ENCODE data around the gene ERC2.

ERC2 gene

DNA sequence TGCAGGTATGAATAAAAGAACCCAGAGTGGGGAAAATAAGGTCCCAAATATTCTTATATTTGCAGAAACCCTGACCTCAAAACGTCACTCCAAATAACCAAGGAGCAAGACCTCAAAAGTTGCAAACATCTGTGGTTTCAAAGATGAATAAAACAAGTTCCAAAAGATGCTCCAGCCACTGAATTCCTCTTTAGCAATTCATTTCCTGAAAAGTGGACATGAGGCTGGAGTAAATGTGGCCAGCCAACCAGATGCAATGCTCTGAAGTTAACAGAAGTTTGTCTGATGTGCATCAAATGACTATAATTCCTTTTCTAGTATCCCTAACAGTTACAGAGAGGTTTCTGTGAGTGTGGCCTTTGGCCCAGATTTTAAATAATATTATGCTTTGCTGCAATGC lies 910.0 kb downstream of the ERC2 start:
- no peak for DNase-seq (ENCODE audit: low read depth, low spot score)

DNA sequence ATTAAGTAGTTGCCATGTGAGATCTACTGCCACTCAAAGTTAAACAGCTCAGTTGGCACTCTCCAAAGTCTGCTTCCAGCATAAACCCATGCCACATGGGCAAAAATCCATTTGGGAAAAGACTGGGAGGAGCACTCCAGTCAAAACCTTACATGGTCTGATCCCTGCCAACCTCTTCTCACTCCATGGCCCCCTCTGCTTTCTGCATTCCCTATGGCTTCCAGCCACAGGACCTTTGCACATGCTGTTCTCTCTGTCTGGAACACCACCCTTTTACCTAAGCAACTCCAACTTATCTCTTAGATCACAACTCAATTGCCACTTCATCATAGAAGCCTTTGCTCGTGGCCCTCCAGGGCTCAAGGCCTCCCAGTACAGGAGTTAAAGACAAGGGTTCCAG lies 910.7 kb downstream of the ERC2 start:
- DNase-seq (ENCODE audit: low read depth, low spot score) = no peak

DNA sequence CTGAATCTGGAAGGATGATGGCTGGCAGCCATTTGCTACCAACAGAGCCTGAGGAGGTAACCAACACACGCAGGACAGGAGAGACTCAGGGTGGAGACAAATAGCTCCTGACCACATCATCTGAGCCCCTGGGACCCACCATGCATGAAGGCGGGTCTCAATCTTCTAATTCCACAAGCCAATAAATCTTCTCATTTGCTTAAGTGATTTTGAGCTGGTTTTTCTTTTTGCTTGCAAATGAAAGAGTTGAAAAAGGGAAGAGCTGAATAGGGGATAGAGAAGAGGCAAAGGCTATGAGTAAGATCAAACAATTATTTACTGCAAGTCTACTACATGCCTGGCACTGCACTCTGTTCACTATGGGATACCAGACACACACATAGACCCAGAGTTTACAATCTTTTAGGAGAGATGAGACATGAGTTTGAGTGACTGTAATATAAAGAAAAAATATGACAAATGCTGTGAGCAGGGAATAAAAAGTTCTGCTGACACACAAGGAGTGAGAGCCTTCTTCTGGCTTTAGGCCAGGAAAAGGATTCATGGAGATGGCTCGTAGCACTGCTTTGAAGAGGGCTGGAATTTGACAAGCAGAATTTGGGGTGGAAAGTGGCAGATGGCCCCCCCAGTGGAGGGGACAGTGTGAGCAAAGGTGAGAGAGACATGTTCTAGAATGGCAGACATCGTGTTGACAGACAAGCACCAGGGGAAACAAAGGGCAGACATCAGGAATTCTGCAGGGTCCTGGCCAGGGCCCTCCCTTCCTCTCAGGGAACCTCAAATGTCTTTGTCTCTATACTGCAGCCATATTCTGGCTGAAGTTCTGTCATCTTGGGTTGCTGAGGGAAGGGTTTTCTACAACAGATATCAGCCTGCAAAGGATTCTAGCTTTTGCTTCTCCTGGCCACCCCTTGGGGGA lies 911.4 kb downstream of the ERC2 start:
- no peak for DNase-seq (ENCODE audit: low read depth, low spot score)

DNA sequence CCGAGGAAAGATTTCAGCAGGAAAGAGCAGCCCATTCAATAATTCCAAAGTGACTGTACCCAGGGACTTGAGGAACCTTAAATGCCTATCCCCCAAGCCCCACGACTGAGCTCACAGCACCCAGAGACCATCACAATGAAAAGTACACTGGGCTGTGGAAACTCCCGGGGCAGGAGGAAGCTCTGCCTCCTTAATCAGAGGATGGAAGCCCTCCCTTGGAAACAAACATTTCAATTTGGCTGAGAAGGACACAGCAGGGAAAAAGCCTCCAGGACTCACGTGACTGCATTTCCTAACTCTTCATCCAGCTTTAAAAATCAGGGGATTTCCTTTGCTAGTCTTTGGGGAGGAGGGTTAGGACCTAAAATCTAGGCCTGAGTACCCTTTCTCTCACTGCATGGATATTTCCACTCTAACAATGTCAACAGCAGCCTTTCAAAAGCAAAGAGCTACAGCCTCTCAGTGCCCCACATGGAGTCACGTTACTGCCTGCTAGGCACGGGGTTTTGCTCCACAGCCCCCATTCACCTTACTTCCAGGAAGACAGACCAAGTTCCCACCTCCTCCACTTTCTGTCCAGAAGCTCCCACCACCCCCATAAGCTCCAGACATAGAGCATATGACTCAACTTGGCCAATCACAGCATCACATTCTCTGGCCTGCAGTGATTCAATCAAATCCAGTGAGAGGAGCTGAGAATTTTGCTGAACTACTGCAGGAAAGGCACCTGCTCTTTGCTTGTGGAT lies 912.2 kb downstream of the ERC2 start:
- DNase-seq (ENCODE audit: low read depth, low spot score) = no peak

DNA sequence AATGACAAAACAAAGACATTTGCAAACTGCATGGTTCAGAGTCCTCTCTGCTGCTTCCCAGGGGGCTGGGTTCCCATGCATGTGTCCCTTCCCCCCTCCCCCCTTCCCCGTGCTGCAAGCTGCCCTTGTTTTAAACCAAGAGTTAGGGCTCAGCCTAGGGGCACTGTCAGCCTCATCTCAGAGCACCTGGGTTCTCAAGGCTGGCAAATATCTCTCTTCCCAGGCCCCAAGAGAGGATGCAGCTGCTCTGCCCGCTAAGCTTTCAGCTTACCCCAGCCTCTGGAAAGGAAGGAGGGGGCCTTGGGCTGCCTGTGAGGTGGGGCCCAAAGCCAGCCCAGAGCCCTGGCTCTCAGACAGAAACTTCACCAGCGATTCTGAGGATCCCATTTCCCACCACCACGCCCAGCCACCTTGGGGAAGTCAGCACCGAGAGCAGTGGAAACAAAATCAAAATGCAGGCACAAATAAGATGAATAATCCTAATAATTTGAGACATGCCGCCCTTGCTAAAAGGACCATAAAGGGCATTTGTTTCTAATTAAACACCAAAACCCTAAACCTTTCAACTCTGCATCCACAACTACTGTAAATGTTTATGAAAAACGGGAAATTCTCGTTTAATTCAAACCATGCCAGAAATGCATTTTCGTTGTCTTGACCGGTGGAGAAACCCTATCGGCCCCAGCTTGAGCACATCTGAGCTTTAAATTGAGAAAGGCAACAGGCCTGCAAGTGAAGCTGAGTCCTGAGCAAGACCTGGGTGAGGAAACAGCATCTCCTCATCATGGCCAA lies 913.4 kb downstream of the ERC2 start:
- DNase-seq (ENCODE audit: low read depth, low spot score) = no peak

DNA sequence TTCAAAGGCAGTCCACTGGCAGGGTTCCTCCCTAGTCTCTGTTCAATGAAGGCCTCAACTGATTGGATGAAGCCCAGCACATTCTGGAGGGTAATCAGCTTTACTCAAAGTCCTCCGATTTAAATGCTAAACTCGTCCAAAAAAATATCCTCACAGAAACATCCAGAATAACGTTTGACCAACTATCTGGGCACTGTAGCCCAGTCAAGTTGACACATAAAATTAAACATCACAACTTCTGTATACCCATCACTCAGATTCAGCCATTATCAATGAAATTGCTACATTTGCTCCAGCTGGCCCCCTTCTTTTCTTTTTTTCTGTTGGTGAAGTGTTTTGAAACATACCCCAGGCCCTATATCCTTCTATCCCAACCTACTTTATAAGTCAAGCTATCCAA lies 916.6 kb downstream of the ERC2 start:
- no peak for DNase-seq (ENCODE audit: low read depth, low spot score)

DNA sequence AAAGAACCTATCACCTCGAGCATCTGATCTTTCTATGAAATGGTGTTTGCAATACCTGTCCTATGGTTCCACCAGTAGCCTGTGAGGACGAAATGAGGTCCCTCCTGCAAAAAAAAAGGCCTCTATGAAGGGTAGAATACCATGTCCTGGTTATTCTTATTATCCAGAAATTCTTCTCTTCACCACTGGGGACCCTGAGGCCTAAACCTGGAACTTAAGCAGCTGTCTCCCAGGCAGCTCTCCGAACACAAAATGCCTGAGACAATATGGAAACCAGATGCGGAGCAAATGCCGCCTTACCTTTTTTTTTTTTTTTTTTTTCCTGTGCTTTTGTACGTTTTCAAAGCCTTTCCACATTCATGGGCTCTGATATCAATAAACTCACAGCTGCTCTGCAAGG lies 919.1 kb downstream of the ERC2 start:
- DNase-seq (ENCODE audit: low read depth, low spot score) = no peak

DNA sequence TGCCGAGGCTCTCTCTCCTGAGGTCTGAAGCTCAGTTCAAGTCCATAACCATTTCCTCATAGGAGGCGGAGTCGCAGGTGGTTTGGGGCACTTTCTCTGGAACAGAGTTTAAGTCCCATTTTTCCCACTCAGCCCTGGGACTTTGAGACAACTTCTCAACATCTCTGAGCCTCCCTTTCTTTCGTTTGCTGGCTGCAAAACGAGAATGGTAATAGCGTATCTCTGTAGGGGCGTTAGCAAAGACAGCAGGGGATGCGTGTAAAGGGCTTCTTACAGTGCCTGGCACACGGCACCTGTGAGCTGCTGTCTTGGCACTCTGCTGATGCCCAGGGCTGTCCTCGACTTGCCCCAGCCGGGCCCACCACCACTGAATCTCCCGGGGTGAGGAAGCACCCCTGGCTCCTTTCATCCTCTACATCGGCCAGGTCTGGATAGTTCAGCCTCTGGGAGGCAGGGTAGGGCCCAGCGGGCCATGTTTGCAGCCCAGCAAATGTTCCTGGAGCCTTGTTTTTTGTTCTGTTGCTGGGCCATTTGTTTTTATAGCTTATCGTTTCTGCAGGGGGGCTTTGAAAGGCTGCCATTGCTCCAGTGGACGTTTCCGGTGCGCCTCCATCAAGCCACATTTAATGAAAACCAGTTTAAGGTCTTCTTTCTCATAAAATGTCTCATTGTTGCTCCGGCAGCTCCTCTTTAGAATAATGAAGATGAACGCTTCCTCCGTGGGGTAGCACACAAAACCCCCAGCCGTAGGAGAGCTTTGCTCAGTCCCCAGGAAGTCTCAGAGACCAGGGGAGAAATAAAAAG lies 921.2 kb downstream of the ERC2 start:
- DNase-seq (ENCODE audit: low read depth, low spot score) = no peak

DNA sequence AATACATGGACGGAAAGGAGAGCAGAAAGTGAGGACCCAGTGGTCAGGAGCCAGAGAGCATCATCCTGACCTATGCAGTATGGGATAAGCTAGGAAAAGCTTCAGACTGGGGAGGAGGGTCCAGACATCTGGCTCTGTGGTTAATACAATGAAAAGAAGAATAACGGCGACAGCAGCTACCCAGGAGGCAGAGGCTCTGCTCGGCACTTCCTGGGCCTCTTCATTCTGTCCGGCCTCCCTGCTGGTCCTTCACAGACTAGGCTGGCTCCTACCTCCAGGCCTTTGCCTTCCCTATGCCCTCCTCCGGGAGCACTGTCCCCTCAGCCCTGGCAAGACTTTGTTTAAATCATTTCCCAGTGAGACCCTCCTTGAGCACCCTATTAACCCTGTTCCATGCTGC lies 922.3 kb downstream of the ERC2 start:
- no peak for DNase-seq (ENCODE audit: low read depth, low spot score)

DNA sequence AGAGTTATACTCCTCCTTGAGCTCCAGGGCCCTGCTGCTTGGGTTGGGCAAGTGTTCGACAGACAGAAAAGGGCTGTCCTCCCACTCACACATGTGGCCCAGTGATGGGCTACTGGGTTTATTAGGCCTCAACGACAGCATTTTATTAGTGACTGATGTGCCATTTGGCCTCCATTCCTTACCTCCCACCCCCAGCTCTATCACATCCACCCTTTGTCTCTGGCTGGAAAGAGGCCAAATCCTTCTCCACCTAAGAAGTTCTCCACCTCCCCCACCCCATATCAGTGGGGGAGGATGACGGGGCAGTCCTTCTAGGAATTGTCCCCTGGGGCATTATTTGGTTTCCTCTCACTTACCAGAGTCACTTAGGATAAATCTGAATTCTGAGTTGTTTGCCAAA lies 924.0 kb downstream of the ERC2 start:
- DNase-seq (ENCODE audit: low read depth, low spot score) = no peak

DNA sequence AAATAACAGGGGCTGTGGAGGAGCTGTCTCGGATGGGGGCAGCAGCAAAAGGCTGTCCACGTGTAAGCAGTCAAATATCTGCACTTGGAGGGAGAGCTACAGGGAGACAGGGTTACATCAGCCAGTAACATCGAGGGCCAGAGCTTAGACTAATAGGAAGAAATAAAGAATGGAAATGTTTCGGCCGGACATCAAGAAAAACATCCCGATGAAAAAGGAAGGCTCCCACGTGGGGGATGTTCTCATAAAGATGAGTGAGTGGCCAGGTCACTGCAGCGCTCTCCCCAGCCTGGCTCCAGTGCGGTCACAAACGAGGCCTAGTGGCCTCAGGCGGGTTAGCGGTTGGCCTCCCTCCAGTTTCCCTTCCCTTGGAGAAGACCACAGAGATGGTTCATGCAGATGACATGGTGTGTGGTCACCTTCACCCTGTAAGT lies 925.1 kb downstream of the ERC2 start:
- no peak for DNase-seq (ENCODE audit: low read depth, low spot score)

DNA sequence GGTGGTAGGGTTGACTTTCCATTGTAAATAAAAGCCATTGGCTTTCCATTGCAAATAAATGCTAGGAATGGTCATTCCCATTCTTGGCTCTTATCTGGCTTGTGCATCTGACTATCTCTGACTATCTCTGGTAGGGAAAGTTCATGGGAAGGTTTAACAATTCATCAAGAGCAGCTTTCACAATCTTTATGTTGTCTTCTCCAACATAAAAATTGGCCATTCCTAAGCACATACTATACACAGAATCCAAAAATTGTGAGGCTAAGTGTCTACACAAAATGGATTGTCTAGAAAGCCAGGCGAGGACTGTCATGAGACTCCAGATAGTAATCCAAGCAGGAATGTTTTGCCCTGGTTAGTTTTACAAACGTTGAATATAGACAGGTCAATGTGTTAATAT lies 926.8 kb downstream of the ERC2 start:
- DNase-seq (ENCODE audit: low read depth, low spot score) = no peak

DNA sequence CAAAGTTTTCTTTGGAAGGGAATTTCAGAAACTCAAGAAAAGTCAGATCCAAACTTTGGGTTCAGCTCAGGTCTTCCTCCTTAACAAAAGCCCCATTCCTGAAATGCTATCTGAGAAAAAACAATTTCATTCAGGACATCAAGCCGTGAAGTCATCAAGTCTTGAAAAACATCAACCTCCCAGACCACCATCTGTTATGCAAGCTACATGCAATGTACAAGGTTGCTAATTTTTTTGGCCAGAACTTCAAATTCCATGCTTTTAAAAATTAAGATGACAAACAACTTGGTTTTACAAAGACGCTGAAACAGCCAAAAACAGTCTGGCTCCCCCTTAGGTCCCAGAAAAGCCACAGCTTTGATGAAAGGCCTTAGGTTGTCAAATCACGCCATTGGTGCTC lies 927.3 kb downstream of the ERC2 start:
- no peak for DNase-seq (ENCODE audit: low read depth, low spot score)

DNA sequence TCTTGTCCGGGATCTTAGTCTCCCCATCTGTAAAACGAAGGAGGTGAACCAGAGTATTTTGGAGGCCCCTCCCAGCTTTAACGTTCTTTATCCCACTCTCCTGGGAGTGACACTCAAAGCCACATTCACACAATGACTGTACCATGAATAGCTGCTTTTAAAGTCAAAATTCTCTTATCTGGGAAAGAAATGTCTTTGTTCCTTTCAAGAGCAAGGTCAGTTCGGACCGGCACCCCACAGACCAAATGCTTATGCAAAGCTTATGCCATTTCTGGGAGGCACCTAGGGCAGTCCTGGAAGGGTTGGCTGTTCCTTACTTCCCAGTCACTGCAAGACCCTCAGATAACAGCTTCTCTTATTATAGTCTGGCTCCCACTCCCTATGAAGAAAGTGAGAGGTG lies 927.7 kb downstream of the ERC2 start:
- no peak for DNase-seq (ENCODE audit: low read depth, low spot score)

DNA sequence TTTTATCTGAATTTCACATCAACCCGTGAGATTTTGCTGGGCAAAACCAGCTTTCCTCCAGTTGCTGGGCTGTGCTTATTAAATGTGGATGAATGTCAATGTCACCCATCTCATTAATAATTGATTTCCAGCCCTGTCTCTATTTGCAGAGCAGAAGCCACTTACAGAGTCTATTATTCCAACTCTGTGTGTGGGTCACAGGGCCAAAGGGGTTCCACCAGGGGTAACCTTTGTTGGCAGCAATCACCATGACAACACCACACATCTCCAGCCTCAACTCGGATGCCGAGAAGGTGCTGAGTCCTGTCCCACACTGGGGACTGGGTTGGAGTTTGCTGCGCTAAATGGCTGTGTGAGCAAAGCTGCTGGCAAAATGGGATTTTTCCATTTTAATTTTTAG lies 930.1 kb downstream of the ERC2 start:
- no peak for DNase-seq (ENCODE audit: low read depth, low spot score)

DNA sequence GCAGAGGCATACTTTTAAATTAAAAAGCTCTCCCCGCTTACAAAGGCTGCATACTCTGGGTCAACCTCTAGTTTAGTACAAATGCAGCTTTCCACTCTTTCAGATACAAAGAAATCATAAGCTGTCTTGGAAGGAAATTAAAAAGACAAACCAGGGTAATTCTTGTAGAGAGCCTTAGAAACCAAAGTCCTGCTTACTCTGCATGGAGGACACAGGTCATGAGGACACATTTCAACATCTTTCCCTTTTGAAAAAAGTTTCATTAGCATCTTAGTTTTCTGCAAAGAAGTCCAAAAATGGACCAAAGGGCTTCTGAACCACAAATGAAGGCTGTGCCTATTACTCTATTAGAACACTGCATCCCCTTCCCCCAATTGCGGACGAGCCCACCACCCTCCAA lies 930.7 kb downstream of the ERC2 start:
- no peak for DNase-seq (ENCODE audit: low read depth, low spot score)

DNA sequence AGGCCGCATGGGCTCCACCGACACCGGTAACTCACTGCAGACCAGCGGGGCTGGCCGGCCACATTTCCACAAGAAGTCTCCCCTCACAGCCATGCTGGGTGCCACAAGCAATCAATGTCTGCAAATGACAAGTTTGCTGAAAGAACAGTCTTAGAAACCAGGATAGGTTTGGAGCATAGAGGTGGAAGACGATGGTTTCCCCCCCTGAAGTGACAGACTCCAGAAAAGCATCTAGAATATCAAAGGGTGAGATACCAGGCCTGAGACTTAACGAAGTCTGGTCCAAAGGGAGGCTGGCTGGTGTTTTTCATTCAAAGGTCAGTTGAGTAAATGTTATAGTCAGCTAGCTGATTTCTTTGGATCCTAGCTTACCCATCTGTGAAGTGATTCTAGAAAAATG lies 931.1 kb downstream of the ERC2 start:
- DNase-seq (ENCODE audit: low read depth, low spot score) = no peak

DNA sequence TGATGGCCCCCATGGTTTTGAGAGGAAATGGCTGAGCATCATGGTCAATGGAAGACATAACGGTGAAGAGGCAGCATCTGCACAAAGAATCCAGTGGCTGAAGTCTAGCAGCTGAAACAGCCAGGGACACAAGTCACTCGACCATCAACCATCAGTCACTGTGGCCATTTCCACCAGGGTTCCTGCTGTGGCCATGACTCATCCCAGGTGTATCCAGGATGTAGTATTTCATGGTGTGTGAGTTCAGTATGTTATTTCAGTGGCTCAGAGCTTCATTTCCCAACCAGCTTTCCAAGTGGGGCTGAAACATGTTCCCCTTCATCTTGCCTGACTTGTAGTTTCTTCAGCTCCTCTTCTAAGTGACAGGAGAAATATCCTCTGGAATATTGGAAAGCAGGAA lies 933.4 kb downstream of the ERC2 start:
- DNase-seq (ENCODE audit: low read depth, low spot score) = no peak

DNA sequence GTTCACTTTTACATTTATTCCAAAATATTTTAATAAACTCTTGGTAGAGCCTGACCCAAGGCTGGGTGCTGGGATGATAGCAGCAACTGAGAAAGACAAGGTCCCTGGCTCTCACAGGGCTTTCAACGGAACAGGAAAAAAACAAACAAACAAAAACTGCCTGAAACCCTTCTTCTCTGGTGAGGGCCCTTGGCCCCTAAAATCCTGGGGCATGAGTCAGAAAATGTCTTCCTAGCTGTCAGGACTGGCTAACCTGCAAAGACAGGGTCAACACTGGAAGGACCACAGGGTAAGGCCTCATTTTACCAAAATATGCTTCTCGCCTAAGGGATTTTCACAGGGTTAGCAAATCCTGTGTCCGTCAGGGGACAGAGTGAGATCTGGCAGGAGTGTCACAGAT lies 935.5 kb downstream of the ERC2 start:
- DNase-seq (ENCODE audit: low read depth, low spot score) = no peak

DNA sequence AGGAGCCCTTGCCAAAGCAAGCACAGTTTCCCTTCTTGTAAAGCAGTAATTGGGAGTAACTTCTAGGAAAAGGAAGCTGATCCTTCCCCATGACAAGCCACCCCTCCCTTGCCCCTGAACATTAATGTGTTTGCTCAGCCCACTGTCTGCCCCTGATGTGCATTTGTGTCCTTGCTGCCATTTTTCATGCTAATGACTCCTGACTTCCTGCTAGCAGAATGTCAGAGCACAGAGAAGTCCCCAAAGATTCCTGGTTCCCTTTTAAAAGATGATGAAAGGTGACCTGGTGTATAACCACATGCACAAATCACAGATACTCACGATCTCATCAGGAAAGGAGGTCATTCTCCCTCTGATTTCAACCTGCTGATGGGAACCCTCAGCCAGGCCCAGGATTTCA lies 936.9 kb downstream of the ERC2 start:
- no peak for DNase-seq (ENCODE audit: low read depth, low spot score)

DNA sequence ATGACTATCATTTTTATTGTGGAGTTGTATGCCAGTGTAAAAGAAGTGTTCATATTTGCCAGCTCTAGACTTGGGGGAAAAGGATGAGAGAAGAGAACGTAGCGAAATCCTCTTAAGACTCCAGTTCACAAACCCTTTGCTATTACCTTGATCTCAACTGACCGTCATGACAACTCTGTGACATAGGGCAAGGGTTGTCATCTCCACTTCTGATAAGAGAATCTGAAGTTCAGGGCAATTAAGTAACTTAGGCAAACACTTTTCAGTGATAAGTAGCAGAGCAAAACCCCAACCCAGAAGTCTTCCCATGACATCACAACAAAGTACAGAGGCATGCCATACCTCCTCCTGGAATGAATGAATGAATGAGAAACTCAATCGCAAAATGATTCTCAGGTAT lies 940.9 kb downstream of the ERC2 start:
- no peak for DNase-seq (ENCODE audit: low read depth, low spot score)
